IPS-18c (cell line): ENCODE results near the gene ITGAX.
"Not testable (repeated sequence)": the region's sequence is repeated elsewhere in the genome, so short reads cannot be mapped to it uniquely, and the experiment has no call there.

Experiments
- H3K4me3 ChIP-seq: 2 replicates; pipeline ENCODE4 v1.7.0; 2013; ENCODE audit warnings: low read depth, mild to moderate bottlenecking, low read length, moderate library complexity; ENCODE audit not compliant: insufficient read depth
- H3K9me3 ChIP-seq: one replicate; pipeline ENCODE4 v1.6.1; 2013; ENCODE audit warnings: mild to moderate bottlenecking, low read length, moderate library complexity; ENCODE audit not compliant: control insufficient read depth, insufficient read depth

ITGAX gene

GRCh38 chr16:31354394-31355291 is at the start of gene ITGAX:
ITGAX (plus strand) TSS chr16:31355176; CDS start chr16:31355255, 79 bp downstream.
- no peaks in the 10 kb centered on the region for H3K9me3 ChIP-seq
- H3K4me3 ChIP-seq, result no peak within 1 kb of the TSS

- H3K4me3 ChIP-seq, result no peak overlapping the region
- H3K9me3 ChIP-seq, result no peaks in the 10 kb centered on the region
These were observed 49.8 kb upstream of the ITGAX start for GRCh38 chr16:31305219-31305618.

GRCh38 chr16:31308381-31308780 is 46.6 kb upstream of the ITGAX start:
- not testable (repeated sequence) for H3K9me3 ChIP-seq, H3K4me3 ChIP-seq

GRCh38 chr16:31322500-31322899 is 32.5 kb upstream of the ITGAX start:
- Histone ChIP-seq H3K4me3 (no peak overlapping the region), H3K9me3 (no peaks in the 10 kb centered on the region)

GRCh38 chr16:31323959-31324629 is 30.9 kb upstream of the ITGAX start:
- no peak overlapping the region for H3K4me3 ChIP-seq
- H3K9me3 ChIP-seq, result no peaks in the 10 kb centered on the region

GRCh38 chr16:31325171-31325570 is 29.8 kb upstream of the ITGAX start:
- Histone ChIP-seq H3K4me3 (no peak overlapping the region), H3K9me3 (no peaks in the 10 kb centered on the region)

GRCh38 chr16:31327646-31328225 is 27.2 kb upstream of the ITGAX start:
- no peak overlapping the region for H3K4me3 ChIP-seq
- no peaks in the 10 kb centered on the region for H3K9me3 ChIP-seq

GRCh38 chr16:31328322-31329052 is 26.5 kb upstream of the ITGAX start:
- Histone ChIP-seq H3K9me3 (no peaks in the 10 kb centered on the region), H3K4me3 (no peak overlapping the region)

- peaks cover 2% of the 10 kb centered on the region for H3K9me3 ChIP-seq
- H3K4me3 ChIP-seq, result no peak overlapping the region; the same call in 1 of the 2 replicates
These were observed 25.1 kb upstream of the ITGAX start for GRCh38 chr16:31329671-31330552.

GRCh38 chr16:31330553-31330890 is 24.5 kb upstream of the ITGAX start:
- H3K4me3 ChIP-seq, result peak overlapping the region; percentile 48; the same call in 1 of the 2 replicates
- peaks cover 2% of the 10 kb centered on the region for H3K9me3 ChIP-seq

GRCh38 chr16:31331141-31331764 is 23.7 kb upstream of the ITGAX start:
- H3K4me3 ChIP-seq, result peak overlapping the region; percentile 48

GRCh38 chr16:31331807-31332301 is 23.1 kb upstream of the ITGAX start:
- H3K4me3 ChIP-seq, result peak overlapping the region; percentile 48; the same call in 1 of the 2 replicates
- H3K9me3 ChIP-seq, result peaks cover 2% of the 10 kb centered on the region

More at GRCh38 chr16:31331141-31331764, 23.7 kb upstream of the ITGAX start:
- H3K9me3 ChIP-seq, result peaks cover 2% of the 10 kb centered on the region

- H3K4me3 ChIP-seq, result no peak overlapping the region
These were observed 22.4 kb upstream of the ITGAX start for GRCh38 chr16:31332544-31332943.

GRCh38 chr16:31333686-31334649 is 21.0 kb upstream of the ITGAX start:
- peaks cover 2% of the 10 kb centered on the region for H3K9me3 ChIP-seq
- no peak overlapping the region for H3K4me3 ChIP-seq

More at GRCh38 chr16:31332544-31332943, 22.4 kb upstream of the ITGAX start:
- H3K9me3 ChIP-seq, result peaks cover 2% of the 10 kb centered on the region

- peaks cover 2% of the 10 kb centered on the region for H3K9me3 ChIP-seq
- H3K4me3 ChIP-seq, result no peak overlapping the region
These were observed 20.0 kb upstream of the ITGAX start for GRCh38 chr16:31334934-31335333.
